IPS-NIHi7 (cell line): ENCODE results near the gene SLC35A1.
"Not testable (repeated sequence)": the region's sequence is repeated elsewhere in the genome, so short reads cannot be mapped to it uniquely, and the experiment has no call there.

Experiments
- DNase-seq: peaks from one replicate; pipeline ENCODE4 v3.0.0; 2012; ENCODE audit warnings: mixed read lengths; ENCODE audit errors: extremely low spot score

The SLC35A1 gene, protein sequence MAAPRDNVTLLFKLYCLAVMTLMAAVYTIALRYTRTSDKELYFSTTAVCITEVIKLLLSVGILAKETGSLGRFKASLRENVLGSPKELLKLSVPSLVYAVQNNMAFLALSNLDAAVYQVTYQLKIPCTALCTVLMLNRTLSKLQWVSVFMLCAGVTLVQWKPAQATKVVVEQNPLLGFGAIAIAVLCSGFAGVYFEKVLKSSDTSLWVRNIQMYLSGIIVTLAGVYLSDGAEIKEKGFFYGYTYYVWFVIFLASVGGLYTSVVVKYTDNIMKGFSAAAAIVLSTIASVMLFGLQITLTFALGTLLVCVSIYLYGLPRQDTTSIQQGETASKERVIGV

DNA sequence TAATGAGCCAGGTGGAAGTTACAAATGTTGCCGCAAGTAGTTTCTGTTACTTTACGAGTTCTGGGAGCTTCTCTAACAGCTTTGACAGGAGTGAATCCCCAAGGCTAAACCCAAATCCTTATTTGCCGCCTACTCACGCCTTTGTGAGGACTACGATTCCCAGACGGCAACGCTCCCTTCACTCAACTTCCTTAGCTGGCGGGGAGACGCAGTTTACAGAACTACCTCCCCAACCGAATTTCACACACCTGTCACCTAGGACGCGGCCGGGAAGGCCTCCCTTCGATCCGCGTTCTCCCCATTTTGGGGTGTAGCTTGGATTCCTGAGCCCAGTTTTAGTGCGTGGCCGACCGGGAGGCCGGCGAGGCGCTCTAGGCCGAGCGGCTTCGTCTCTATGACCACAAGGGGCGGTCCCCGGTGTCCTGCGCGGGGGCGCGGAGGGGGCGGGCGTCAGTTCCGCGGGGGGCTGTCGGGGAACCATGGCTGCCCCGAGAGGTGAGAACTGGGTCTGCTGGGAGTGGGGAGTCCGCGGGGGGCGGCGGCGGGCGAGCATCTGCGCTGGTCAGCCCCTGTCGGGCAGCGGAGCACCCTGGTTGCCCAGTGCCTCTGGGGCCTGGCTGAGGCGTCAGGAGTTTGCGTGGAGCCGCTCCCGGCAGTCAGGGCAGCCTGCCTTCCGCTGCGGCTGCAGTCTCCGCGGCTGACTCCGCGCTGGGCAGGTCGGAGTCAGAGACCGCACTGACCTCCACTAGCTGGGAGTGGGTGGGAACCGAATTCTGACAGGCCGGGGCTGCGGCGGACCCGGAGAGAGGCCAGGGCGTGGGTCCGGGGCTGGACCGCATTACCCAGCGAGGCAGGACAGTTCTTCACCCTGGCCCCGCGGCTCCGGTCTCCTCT lies at the start of gene SLC35A1:
TSS of gene SLC35A1 (plus strand) at position 450 of the 894 bp plus-strand sequence. CDS start at position 480, 30 bp downstream.
- DNase-seq = peak; percentile 88

- no peak for DNase-seq
Measured at GRCh38 chr6:87426789-87427188, 46.0 kb upstream of the SLC35A1 start.

DNA sequence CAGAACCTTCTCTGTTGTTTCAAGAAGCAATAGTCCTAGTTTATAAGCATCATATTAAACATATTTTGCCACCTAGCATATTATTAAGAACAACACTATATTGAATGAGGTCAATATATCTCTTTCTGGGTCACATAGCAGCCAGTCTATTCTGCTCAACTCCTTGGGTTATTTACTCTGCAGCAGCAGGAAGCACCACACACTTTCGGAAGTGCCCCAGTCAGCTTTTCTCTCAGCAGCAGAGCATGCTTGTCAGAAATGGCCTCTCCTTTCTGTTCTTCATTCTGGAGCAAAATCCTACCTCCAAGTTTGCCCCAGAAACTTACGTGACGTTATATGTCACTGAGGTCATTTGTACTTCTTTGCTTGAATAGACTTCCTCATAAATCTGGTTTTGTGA lies 42.3 kb upstream of the SLC35A1 start:
- DNase-seq = no peak

DNA sequence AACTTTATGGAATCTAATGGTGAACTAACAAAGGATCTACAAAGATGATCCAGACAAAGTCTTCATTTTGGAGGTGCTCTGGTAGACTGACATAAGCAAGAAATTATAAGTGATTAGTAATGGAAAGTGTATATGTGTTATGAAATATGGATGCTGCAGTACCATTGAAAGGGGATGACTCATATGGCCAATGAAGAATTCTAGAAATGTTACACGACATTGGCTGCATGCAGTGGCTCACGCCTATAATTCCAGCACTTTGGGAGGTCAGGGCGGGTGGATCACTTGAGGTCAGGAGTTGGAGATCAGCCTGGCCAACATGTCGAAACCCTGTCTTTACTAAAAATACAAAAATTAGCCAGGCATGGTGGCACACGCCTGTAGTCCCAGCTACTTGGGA lies 41.5 kb upstream of the SLC35A1 start:
- no peak for DNase-seq

GRCh38 chr6:87436435-87436834 lies 36.3 kb upstream of the SLC35A1 start:
- DNase-seq = peak; percentile 84

DNA sequence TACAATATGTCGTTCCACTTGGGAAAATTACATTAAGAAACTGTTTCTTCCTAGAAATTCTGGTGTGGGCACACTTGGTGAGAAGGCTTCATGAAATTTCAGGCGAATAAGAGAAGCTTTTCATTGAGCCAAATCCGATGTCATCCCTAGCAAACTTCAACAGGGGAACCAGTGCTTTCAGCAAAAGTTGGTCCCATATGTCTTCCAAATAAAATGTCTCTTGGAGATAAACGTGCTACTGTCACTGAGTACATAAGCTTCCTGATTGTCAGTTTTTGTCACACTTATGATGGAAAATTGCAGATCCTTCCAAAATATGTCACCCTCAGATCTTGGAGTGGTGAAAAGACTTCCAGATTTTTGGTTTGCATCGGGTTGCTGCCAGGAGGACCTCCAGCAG lies 31.1 kb upstream of the SLC35A1 start:
- no peak for DNase-seq

DNA sequence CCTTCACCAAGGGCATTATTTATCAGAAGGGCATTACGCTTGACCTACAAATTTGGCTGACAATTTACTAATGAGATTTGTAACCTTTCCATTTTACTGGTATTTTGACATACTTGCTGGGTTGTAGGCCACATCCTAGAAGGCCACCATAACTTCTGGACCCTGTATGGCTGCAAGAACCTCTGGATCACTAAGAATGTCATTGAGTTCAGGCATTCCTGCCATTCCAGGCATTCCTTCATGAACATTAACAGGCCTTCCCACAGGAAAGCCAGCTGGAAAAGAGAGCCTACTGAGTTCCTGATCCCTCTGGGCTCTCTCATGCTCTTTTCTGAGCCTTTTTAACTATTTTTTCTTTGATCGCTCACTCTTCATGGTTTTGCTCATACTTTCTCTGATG lies 28.4 kb upstream of the SLC35A1 start:
- DNase-seq = peak; percentile 50

GRCh38 chr6:87465051-87465450 lies 7.7 kb upstream of the SLC35A1 start:
- no peak for DNase-seq

- peak; percentile 16 for DNase-seq
Measured at GRCh38 chr6:87473419-87473903, 687 bp downstream of the SLC35A1 start.

GRCh38 chr6:87481931-87482330 lies 9.2 kb downstream of the SLC35A1 start:
- no peak for DNase-seq

DNA sequence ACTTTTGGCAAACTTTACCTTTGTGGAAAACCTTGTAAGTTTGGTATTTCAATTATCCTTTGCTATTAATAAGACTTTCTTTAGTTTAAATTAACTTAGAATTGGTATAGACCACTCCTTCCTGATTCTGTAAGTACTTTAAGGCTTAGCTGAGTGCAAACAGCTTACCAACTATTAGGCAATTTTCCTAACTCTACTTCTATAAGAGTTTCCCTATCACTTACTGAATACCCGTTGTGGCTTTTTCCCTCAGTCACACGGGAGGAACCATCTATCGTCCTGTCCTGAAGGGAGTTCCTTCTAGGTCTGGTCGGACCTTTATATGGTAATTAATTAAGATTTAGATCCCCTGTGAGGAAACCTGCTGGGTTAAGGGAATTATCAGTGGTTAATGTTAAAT lies 9.6 kb downstream of the SLC35A1 start:
- no peak for DNase-seq

GRCh38 chr6:87483929-87484328 lies 11.2 kb downstream of the SLC35A1 start:
- peak; percentile 71 for DNase-seq

- DNase-seq = no peak
Measured at GRCh38 chr6:87484491-87484890, 11.7 kb downstream of the SLC35A1 start.

- DNase-seq = no peak
Measured at GRCh38 chr6:87487555-87487954, 14.8 kb downstream of the SLC35A1 start.

DNA sequence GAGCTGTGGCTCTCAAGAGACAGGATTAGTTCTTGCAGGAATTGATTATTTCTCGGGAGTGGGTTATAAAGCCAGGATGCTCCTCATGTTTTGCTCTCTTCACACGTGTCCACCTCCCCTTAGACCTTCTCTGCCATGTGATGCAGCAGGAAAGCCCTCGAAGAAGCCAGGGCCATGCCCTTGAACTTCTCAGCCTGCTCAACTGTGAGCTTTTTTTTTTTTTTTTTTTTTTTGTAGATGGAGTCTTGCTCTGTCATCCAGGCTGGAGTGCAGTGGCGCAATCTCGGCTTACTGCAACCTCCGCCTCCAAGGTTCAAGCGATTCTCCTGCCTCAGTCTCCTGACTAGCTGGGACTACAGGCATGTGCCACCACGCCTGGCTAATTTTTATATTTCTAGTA lies 16.6 kb downstream of the SLC35A1 start:
- DNase-seq = not testable (repeated sequence)

- DNase-seq = no peak
Measured at GRCh38 chr6:87494761-87495422, 22.1 kb downstream of the SLC35A1 start.

GRCh38 chr6:87498048-87498447 lies 25.3 kb downstream of the SLC35A1 start:
- DNase-seq = no peak

DNA sequence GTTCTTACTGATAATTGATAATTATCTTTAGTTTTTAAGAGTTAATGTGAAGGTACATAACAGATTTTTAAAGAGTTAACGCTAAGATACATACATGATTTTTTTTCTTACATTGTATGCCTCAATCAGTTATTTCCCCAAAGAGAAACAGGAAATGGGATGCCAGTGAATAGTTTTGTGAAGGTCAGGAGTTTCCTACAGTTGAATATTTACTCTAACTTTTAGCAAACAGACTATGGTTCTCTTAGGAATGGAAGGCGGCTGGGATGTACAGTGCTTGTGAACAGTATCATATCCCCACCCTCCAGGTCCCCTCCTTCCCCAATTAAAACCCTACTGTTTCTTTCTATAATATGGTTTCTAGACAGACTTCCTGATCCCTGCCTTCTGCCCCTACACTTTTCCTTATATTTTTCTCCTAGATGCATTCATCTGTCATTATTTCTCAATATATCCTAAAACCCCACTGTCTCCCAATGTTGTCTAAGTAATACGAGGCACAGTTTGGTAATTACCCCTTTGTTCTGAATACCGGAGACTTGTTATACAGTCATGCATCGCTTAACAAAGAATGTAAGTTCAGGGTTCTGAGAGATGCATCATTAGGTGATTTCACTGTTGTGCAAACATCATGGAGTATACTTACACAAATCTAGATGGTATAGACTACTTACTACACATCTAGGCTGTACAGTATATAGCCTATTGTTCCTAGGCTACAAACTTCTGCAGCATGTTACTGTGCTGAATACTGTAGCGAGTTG lies 29.2 kb downstream of the SLC35A1 start:
- DNase-seq = no peak

GRCh38 chr6:87504441-87504840 lies 31.7 kb downstream of the SLC35A1 start:
- no peak for DNase-seq

DNA sequence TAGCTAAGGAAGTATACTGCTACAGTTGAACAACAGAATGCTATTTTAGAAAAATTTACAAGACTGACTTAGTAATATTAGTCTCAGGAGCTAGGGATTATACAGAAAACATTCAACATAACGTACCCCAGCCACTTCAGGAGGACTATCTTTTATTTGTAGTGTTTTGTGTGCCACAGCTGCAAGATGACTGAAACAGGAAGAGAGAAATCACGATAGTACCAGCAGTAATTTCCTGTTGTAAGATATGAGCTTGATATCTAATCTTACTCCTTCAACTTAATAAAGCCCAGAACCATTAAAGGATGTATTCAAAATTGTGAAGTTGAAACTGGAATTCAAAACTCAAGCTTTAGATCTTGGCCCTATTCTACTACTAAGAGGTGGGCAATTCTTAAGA lies 42.1 kb downstream of the SLC35A1 start:
- DNase-seq = no peak

- DNase-seq = no peak
Measured at GRCh38 chr6:87518453-87518852, 45.7 kb downstream of the SLC35A1 start.
